GM12875 (cell line): ENCODE measurements around the gene HPX.

Source experiments
- H3K4me3 ChIP-seq: one replicate; pipeline ENCODE4 v1.5.1; 2011; ENCODE audit warnings: low read depth, low read length, control low read depth
- CTCF ChIP-seq: IDR thresholded peaks from 2 replicates; pipeline ENCODE4 v1.5.1; 2011; ENCODE audit warnings: low read depth, mild to moderate bottlenecking, control low read depth, inconsistent platforms, low read length, moderate library complexity, borderline replicate concordance; ENCODE audit not compliant: insufficient read depth

The HPX gene

GRCh38 chr11:6483015-6483414, 42.2 kb upstream of the HPX start:
- no peak for TF ChIP-seq CTCF
- no peak overlapping the region for H3K4me3 ChIP-seq

- TF ChIP-seq CTCF, result no peak
- H3K4me3 ChIP-seq, result peak overlapping the region; percentile 71
Observed at GRCh38 chr11:6482441-6482840, 41.7 kb upstream of the HPX start.

GRCh38 chr11:6481924-6482275, 41.1 kb upstream of the HPX start:
- no peak for TF ChIP-seq CTCF

GRCh38 chr11:6481012-6481923, 40.5 kb upstream of the HPX start, which contains the start of the genes ARFIP2 and TIMM10B:
ARFIP2 (minus strand) TSS chr11:6481331; CDS start chr11:6480421, 910 bp downstream.
TIMM10B (plus strand) TSS chr11:6481501; CDS start chr11:6481517, 16 bp downstream.
- H3K4me3 ChIP-seq, result peak within 1 kb of the TSS; percentile 71
- no peak for TF ChIP-seq CTCF

More at GRCh38 chr11:6481924-6482275, 41.1 kb upstream of the HPX start:
- H3K4me3 ChIP-seq, result peak overlapping the region; percentile 71

- H3K4me3 ChIP-seq, result peak overlapping the region; percentile 71
- TF ChIP-seq CTCF, result no peak
Observed at GRCh38 chr11:6480299-6480914, 39.6 kb upstream of the HPX start.

- TF ChIP-seq CTCF, result no peak
- H3K4me3 ChIP-seq, result no peak overlapping the region
Observed at GRCh38 chr11:6476571-6476970, 35.8 kb upstream of the HPX start.
